NCI-H526 (cell line): ENCODE data around the gene TTC39C.
"Not testable (repeated sequence)": the region's sequence is repeated elsewhere in the genome, so short reads cannot be mapped to it uniquely, and the experiment has no call there.

Source experiments
- DNase-seq, 2 experiments: peaks; one replicate each; lab custom pipeline; 2025; lab: John Stamatoyannopoulos, UW

Gene TTC39C

DNA sequence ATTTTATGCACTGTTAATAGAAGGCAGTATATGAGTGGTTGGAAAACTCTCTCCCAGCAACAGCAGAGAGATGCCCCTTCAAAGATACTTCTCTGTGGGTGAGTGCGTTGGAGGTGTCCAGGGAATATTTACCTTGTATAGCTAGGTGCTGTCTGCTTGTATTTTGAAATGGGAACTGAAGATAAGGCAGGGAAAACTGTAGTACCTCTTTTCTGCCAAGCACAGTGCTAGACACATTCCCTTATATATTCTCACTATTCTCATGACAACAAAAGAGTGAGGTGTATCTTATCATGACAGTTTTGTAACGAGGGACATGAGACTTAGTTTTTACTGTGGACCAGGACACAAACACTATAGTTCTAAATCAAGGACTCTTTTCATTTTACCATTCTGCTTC is 2.1 kb downstream of the TTC39C start:
- peak; percentile 64 to 67 for DNase-seq

DNA sequence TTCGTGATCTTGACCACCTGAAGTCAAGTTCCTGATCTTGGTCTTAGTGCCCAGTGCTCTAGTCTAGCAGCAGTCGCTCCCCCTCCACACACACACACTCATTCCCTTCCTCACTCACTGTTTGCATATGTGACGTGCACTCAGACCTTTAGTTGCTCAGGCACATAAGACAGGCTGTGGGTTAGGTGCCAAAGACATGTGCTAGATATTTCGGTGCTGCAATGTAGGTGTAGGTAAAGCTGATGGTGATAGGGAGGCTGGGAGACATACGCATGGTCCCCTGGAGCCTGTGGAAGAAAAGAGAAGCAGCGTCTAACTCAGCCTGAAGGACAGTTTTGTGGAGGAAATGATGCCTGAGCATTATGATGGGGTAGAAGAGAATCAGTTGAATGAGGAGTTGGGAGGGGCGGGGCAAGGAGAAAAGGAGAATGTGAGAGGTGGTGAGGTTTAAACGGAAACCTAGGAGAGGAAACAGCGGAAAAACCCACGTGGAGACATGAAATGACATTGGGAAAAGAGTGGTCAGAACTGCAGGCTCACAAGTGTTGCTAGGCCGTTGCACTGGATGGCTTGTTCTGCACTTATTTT is 3.8 kb downstream of the TTC39C start:
- no peak for DNase-seq

DNA sequence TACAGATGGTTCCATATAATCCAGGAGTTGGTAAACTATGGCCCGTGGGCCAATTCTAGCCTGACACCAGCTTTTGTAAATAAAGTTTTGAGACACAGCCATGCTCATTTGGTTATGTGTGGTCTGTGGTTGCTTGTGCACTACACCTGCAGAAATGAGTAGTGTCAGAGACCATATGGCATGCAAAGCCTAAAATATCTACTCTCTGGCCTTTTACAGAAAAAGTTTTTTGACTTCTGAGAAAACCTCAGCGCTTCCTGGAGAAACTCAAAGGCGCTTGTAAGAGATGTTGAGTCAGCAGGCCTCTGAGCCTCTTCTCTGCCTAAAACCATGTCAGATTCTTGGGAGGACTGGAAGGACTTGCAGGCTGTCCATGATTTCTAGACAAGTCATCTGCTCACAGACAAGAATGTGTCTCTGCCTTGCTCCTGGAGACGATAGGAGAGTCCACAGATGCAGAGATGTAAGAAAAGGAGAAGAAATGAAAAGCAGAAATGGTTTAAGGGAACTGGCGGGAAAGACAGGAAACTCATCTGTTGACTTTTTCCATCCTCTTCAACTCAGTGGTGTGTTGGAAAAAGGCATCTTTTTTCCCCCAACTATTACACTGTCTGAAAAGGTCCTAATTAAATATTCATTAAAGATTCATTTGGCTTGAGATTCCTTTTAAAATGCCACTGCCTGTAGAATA is 5.2 kb downstream of the TTC39C start:
- peak; percentile 48 to 67 for DNase-seq

DNA sequence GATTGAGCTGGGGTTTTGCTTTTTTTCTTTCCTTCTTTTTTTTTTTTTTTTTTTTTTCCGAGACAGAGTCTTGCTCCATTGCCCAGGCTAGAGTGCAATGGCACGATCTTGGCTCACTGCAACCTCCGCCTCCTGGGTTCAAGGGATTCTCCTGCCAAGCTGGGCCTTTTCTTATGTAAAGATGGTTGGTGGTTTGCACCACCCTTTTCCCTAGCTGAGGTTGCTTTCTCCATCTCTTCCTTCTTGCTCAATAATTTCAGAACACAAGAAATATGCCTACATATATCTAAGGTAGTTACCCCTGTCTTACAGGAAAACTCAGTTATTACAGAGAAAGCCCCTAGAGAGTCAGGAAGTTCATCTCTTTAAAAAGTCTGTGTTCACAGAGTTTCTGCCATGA is 7.0 kb downstream of the TTC39C start:
- no peak for DNase-seq

DNA sequence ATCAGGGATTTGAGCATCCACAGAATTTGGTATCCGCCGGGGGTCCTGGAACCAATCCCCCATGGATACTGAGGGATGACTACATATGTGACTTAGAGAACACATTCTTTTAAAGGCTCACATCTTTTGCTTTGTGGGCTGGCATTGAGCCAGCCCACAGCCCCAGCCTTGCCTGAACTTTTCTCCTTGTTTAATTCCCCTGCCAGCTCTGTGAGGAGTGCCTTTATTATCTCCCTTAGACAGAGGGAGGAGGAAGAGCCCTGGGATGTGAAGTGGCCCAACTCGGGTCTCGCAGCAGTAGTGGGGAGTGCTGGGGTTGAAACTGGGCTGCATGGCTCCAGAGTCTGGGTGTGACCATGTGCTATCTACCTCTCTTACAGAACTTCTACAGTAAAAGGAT is 7.6 kb downstream of the TTC39C start:
- no peak for DNase-seq

DNA sequence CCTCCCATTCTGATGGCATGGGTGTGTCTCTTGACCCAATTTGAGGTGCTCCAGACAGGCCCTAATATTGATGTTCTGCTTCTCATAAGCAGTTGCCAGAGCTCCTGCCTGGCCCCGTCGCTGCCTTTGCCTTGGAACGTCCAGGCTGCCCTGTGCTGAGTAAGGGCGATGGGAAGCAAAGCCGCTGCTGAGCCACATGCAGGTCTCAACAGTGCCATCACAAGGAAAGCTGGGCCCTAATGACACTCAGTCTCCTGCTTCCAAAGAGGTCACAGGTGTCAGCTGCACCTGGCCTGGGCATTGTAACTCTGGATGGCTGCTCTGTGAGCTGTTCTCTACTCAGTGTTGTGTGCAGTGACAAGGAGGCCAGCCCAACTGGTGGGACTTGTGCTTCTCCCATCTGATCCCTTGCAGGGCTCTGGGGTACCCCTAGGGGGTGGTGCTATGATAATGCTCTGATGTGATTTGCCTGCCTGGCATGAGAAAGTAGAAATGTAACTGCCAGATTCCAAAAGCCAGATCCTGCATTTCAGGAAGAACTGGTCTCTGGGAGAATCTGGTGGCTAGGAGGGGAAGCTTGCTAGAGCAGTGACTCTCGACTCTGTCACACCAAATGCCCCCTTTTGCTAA is 8.7 kb downstream of the TTC39C start:
- DNase-seq, result peak; percentile 62 to 73

DNA sequence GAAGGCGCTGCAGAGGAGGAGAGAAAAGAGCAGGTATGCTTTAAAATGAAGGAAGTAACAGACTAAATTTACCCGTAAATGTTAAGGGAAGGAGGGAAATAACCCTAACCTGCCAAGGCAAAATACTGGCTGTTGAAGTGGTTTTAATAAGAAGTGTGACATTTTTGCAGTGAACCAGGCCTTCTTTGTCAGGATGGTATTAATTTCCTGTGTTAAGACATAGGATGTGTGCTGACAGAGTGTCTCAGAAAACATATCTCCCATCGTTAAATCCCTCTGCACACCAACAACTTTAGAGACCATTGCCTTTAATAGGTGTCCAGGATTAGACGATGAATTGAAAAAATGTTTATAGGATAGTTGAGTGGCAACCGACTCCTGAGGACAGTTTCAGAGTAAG is 9.9 kb downstream of the TTC39C start:
- DNase-seq, result no peak

DNA sequence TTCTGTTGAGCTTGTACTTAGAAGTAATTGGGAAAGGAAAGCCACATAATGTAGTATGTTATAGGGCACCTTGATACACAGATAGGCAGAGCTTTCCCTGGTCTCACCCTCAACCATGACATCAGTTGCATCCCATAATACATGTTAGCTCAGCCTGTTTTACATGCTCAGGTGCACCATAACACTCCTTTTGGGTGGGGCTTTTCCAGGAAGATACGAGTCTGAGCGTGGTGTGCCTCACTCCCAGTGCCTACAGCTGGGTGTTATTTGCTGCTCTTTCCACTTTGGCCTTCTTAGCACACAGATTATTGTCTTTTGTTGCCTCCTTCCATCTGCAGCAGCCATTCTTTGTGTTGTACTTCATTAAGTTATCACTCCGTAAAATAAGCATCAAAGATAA is 11.9 kb downstream of the TTC39C start:
- DNase-seq, result peak in 1 of 2 experiments; percentile 35

DNA sequence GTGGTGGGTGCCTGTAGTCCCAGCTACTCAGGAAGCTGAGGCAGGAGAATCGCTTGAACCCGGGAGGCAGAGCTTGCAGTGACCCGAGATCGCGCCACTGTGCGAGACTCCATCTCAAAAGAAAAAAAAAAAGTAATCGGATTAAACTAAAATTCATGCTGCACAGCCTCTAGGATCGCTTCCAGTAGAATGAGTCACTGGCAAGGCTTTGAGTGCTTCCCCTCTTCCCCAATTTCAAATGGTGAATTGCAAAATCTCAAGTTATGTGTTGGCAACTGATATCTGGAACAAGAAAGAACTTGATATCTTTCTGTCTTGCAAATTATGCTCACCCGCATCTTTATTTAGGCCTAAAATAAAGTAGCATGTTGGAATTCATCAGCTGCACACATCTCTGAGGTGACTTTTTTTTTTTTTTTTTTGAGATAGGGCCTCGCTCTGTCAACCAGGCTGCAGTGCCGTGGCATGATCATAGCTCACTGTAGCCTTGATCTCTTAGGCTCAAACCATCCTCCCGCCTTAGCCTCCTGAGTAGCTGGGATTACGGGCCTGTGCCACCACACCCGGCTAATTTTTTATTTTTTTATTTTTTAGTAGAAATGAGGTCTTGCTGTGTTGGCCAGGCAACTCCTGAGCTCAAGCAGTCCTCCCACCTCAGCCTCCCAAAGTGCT is 12.7 kb downstream of the TTC39C start:
- DNase-seq, result no peak

DNA sequence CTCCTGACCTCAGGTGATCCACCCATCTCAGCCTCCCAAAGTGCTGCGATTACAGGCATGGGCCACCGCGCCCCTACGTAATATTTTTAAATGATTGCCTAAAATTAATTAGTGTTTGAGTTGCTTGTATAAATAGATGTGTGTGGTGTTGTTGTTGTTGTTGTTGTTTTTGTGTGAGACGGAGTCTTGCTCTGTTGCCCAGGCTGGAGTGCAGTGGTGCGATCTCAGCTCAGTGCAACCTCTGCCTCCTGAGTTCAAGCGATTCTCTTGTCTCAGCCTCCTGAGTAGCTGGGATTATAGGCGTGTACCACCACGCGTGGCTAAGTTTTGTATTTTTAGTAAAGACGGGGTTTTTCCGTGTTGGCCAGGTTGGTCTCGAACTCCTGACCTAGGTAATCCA is 14.4 kb downstream of the TTC39C start:
- DNase-seq, result not testable (repeated sequence)

DNA sequence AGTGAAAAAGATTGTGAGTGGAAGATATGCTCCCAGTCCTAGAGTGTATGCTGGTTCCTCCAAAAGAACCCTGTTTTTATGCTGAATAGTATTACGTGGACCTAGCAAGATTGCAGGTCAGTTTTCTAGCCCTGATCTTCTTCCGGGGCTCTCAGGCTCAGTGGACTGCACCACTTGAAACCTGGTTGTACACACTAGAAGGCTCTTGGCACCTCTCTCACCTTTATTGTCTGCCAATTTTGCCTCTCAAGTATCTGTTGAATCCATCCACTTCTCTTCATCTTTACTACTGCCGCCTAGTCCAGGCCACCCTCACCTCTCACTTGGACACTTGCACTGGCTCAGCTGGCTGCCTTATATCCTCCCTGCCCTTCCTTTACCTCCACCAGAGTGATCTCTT is 16.8 kb downstream of the TTC39C start:
- no peak for DNase-seq

DNA sequence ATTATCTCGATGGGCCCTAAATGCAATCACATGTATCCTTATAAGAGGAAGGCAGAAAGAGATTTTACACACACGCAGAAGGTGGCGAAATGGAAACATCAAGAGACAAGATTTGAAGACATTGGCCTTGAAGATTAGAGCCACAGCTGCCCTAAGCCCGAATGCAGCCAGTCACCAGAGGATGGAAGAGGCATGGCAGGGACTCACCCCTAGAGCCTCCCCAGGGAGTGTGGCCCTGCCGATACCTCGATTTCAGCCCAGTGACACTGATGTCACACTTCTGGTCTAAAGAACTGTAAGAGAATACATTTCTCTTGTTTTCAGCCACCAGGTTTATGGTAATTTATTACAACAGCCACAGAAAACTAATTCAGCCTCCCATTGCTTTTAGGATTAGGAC is 17.4 kb downstream of the TTC39C start:
- no peak for DNase-seq

DNA sequence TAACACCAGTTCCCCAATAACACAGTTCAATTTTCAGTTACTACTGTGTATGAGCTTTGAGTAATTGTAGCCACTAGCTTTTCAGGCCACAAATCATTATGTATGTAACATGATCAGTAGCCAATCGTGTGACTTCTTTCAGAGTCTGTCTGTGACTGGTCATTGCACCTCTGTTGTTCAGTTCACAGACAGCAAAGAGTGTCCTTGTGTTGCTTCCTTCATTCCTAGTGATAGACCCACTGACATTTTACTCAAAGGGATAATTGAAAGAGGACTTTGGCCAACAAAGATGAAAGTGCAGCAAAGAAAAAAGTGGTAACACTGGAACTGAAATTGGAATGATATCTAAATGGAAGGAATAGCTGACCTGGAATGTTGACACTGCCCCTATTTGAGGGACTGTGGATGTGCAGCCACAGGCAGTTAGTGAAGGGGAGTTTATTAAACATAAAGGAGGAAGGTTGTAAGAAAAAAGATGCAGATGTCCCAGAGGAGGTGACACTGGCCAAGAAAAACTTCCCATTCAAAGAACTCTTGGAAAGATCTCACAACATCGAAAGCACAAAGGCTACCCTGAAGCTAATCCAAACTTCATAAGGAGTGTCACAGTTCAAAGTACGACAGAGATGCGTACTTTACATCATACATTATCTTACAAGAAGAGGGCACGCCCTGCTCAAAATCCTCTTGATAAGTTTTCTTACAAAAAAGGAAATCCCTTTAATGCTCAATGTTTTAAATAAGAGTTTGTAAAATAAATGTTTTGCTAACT is 19.3 kb downstream of the TTC39C start:
- no peak for DNase-seq

DNA sequence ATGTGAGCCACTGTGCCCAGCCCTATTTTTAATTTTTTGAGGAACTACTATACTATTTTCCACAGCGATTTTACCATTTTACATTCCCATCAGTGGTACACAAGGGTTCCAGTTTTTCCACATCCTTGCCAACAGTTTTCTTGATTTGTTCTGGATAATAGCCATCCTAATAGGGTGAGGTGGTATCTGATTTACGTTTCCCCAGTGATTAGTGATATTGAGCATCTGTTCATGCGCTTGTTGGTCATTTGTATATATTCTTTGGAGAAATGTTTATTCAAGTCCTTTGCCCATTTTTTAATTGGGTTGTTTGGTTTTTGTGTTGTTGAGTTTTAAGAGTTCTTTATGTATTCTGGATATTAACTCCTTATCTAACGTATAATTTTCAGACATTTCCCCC is 20.8 kb downstream of the TTC39C start:
- no peak for DNase-seq

DNA sequence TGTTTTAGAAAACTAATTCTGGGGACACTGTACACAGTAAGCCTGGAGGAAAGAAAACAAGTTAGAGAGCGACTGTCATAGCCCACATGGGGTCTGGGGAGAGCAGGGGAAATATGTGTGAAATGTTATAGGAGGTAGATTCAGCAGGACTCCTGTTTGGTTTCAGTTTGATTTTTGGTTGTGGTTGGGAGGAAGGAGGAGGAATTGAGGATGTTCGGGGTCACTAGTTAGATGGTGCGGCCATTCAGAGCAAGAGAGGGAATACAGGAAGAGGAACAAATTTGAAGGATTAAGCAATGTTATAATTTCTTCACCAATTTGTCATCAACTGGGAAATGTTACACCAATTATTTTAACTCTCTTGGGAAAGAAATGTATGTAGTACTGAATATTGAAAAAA is 25.1 kb downstream of the TTC39C start:
- DNase-seq, result no peak

DNA sequence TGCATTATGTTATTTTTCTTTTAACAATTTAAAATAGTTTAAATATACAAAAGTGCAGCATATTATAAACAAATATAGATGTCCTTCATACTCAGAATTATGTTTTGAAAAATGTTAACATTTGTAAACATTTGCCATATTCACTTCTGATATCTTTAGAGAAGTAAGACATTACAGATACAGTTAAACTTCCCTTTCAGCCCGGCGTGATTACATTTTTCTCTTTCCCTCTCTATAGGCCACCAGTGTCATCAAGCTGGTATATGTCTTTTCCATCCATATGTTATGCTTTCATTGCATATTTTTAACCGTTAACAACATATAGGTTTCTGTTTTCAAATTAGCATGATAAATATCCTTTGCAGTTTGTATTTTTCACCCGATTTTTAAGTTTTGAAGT is 27.1 kb downstream of the TTC39C start:
- no peak for DNase-seq

DNA sequence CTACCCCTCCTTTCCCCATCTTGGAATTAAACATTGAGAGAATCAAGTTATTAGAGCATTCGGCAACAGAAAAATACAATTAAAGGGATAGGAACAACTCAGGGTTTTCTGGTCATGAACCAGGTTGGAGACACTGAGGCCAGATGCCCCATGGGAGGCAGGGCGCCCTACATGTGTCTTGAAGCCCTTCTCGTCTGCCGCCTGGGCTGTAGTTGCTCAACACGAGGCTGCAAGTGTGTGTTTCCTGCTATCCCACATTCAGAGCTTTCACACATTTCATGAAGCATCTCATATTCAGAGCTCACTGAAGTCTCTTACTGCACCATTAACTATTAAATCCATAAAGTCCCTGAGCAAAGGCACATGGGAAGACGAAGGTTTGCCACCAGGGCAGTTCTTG is 28.8 kb downstream of the TTC39C start:
- DNase-seq, result no peak

DNA sequence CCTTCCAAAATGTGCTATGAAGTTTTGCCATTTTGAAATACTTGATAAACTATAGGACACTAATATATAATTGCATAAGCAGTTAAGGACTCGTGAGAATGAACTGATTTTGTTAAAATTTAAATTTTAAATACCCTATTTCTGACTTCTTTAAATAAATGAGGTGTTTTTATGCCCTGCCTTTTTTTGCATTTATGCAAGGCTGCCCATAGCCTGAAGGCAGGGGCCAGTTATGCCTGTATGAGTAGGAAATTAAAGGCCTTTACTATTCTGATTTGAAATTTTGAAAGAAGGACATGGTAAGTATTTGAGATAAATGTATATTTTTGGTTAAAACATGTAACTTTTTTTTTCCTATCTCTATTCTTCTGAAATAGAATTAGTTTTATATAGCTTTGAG is 33.7 kb downstream of the TTC39C start:
- no peak for DNase-seq

DNA sequence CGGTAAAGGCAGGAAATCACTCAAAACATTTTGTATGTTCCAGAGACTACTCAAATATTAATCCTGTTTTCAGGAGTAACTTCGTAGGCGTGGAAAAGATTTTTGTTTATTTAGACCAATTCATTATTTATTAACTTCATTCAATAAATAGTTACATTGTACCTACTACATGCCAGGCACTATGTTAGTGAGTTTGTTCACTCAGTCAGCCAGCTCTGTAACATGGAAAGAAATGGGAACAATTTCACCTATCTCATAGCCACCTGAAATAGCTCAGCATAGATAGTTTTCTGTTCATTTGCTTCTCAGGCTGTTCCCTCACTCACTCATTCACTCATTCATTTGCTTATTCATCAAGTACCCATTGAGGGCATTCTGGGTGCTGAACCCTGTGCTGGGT is 34.6 kb downstream of the TTC39C start:
- no peak for DNase-seq

DNA sequence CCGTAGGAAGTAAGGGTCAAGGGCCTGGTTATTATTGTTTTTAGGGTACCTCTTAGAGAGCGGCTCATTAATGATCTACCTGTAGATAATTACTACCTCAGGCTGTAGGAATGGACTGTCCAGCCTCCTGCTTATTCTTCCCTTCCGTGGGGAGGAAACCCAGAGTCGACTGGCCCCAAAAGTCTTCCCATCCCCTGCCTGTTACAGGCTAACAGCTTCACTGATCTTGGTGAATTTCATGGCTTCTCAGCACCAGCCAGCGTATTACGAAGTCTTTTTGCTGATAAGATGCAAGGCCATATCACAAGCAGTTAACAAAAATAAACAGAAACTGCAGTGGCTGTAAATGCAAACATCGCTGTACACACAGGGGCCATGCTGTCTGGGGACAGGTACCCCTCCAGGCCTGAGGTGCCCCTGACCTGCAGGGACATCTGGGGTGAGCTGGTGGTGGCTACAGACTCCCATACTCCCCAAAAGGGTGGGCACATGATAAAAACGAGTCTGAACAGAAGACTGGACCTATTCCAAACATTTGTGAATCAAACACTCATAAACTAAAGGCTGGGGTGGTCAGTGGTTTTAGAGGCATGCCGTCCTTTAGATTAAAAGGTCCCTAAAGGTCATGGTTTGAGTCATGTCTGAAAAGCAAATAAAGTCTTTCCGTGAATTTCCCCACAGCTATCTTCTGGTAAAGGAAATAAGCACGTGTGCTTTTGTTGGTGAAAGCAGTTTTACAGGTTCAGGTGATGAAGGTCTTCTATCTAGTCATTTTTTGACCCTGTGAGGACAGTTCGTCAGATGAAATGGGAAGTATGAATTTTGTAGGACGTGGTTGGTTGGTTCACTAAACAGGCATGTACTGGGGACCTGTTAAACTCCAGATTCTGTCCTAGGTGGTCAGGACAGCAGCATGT is 36.7 kb downstream of the TTC39C start:
- DNase-seq, result no peak

DNA sequence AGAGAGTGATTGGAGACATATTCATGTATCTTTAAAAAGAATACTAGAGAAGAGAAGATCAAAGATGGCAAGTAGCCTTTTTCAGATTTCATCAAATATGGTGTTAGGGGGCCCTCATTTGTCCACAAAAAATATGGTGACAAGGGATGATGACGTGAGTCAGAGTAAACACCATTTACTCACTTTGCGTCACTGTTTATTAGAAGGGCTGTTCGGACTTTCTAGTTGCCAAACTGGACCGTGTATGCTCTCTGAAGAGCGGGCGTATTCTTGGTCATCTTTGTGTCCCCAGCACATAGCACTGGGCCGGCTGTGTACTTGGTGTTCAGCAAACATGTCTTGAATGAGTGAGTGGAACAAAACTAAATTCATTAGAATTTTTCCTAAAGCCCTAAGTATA is 37.5 kb downstream of the TTC39C start:
- DNase-seq, result no peak
